MM.1S (cell line): ENCODE measurements around the gene XRN1.
"Not testable (repeated sequence)": the region's sequence is repeated elsewhere in the genome, so short reads cannot be mapped to it uniquely, and the experiment has no call there.

Experiments
- DNase-seq: peaks from one replicate; pipeline ENCODE4 v3.0.0-alpha.2; 2015
- H2AFZ ChIP-seq: fragments of 300-600 bp; sonication (generic); 2 replicates; pipeline ENCODE4 v1.6.0; 2016; ENCODE audit warnings: antibody characterized with exemption, low read length
- H3F3A ChIP-seq: fragments of 300-600 bp; sonication (generic); 2 replicates; pipeline ENCODE4 v1.6.1; 2016; ENCODE audit warnings: mild to moderate bottlenecking, antibody characterized with exemption, low read length, moderate library complexity, mixed read lengths; ENCODE audit not compliant: insufficient read depth
- H3K27ac ChIP-seq: fragments of 300-600 bp; sonication (generic); 2 replicates; pipeline ENCODE4 v1.5.1; 2016; ENCODE audit warnings: mild to moderate bottlenecking, low read length
- H3K27me3 ChIP-seq: fragments of 300-600 bp; sonication (generic); replicated peaks from 2 replicates; pipeline ENCODE4 v1.6.0; 2016; ENCODE audit warnings: low read length; ENCODE audit not compliant: insufficient read depth
- H3K36me3 ChIP-seq: fragments of 300-600 bp; sonication (generic); replicated peaks from 2 replicates; pipeline ENCODE4 v1.6.1; 2016; ENCODE audit warnings: mild to moderate bottlenecking, low read length, mixed read lengths; ENCODE audit not compliant: insufficient read depth
- H3K4me1 ChIP-seq: fragments of 300-600 bp; sonication (generic); 2 replicates; pipeline ENCODE4 v1.6.1; 2016; ENCODE audit warnings: low read length, mixed read lengths
- H3K4me2 ChIP-seq: fragments of 300-600 bp; sonication (generic); 2 replicates; pipeline ENCODE4 v1.6.0; 2016; ENCODE audit warnings: low read depth, low read length
- H3K4me3 ChIP-seq: fragments of 300-600 bp; sonication (generic); 2 replicates; pipeline ENCODE4 v1.5.1; 2016; ENCODE audit warnings: low read length, mixed read lengths
- H3K79me2 ChIP-seq: fragments of 300-600 bp; sonication (generic); 2 replicates; pipeline ENCODE4 v1.6.1; 2016; ENCODE audit warnings: mixed run types, low read length, mixed read lengths
- H3K9ac ChIP-seq: fragments of 300-600 bp; sonication (generic); 2 replicates; pipeline ENCODE4 v1.6.1; 2016; ENCODE audit warnings: low read length, mixed read lengths
- H3K9me2 ChIP-seq: fragments of 300-600 bp; sonication (generic); replicated peaks from 2 replicates; pipeline ENCODE4 v1.6.1; 2016; ENCODE audit warnings: mild to moderate bottlenecking, low read length, mixed read lengths; ENCODE audit not compliant: insufficient read depth
- H3K9me3 ChIP-seq: fragments of 300-600 bp; sonication (generic); replicated peaks from 2 replicates; pipeline ENCODE4 v1.6.1; 2016; ENCODE audit warnings: mild to moderate bottlenecking, low read length, mixed read lengths; ENCODE audit not compliant: insufficient read depth
- H4K20me1 ChIP-seq: fragments of 300-600 bp; sonication (generic); 2 replicates; pipeline ENCODE4 v1.6.1; 2016; ENCODE audit warnings: mild to moderate bottlenecking, low read length, moderate library complexity, mixed read lengths; ENCODE audit not compliant: insufficient read depth
- CTCF ChIP-seq: fragments of 300-600 bp; sonication (generic); IDR thresholded peaks from 2 replicates; pipeline ENCODE4 v1.5.1; 2016; ENCODE audit warnings: antibody characterized with exemption, low read length, mixed read lengths
- EZH2 ChIP-seq: fragments of 300-600 bp; sonication (generic); optimal IDR thresholded peaks from 2 replicates; pipeline ENCODE3; 2017; ENCODE audit warnings: low read depth, mild to moderate bottlenecking, antibody characterized with exemption, low read length, mixed read lengths
- EZH2phosphoT487 ChIP-seq: fragments of 300-600 bp; sonication (generic); IDR thresholded peaks from 2 replicates; pipeline ENCODE4 v1.6.1; 2018; ENCODE audit warnings: antibody characterized with exemption, low read length

The XRN1 gene

GRCh38 chr3:142394921-142395622 lies 52.8 kb downstream of the XRN1 start:
- H3K9me3 ChIP-seq = no peaks in the 10 kb centered on the region
- no peak overlapping the region for H3K9ac ChIP-seq
- no peaks in the 10 kb centered on the region for H3F3A ChIP-seq
- H3K4me1 ChIP-seq = no peaks in the 10 kb centered on the region
- no peaks in the 10 kb centered on the region for H4K20me1 ChIP-seq
- H2AFZ ChIP-seq = no peak overlapping the region
- no peaks in the 10 kb centered on the region for H3K27me3 ChIP-seq
- no peak for DNase-seq
- TF ChIP-seq CTCF (no peak), EZH2 (no peak), EZH2phosphoT487 (no peak)
- no peak overlapping the region for H3K27ac ChIP-seq
- H3K9me2 ChIP-seq = no peaks in the 10 kb centered on the region
- no peak overlapping the region for H3K4me3 ChIP-seq
- H3K79me2 ChIP-seq = 0 out of 2 replicates have a peak, but pooled peaks cover 3% of the 10 kb centered on the region
- H3K36me3 ChIP-seq = peaks cover 9% of the 10 kb centered on the region; the same call in 1 of the 2 replicates
- H3K4me2 ChIP-seq = no peak overlapping the region

GRCh38 chr3:142385078-142385477 lies 62.8 kb downstream of the XRN1 start:
- no peak for DNase-seq
- Histone ChIP-seq H3K4me2 (no peak overlapping the region), H3K27ac (no peak overlapping the region), H3F3A (0 out of 2 replicates have a peak, but pooled peaks cover 3% of the 10 kb centered on the region), H4K20me1 (no peaks in the 10 kb centered on the region), H3K9me3 (no peaks in the 10 kb centered on the region), H3K9me2 (no peaks in the 10 kb centered on the region), H3K4me1 (no peaks in the 10 kb centered on the region), H3K79me2 (0 out of 2 replicates have a peak, but pooled peaks cover 3% of the 10 kb centered on the region), H3K9ac (no peak overlapping the region), H3K36me3 (no peaks in the 10 kb centered on the region; the same call in 1 of the 2 replicates), H2AFZ (no peak overlapping the region), H3K4me3 (no peak overlapping the region), H3K27me3 (no peaks in the 10 kb centered on the region)
- TF ChIP-seq CTCF (no peak), EZH2phosphoT487 (no peak), EZH2 (no peak)

GRCh38 chr3:142374687-142375086 lies 73.2 kb downstream of the XRN1 start:
- Histone ChIP-seq H2AFZ (no peak overlapping the region), H3K27me3 (no peaks in the 10 kb centered on the region), H4K20me1 (no peaks in the 10 kb centered on the region), H3K9me3 (no peaks in the 10 kb centered on the region), H3K4me2 (no peak overlapping the region), H3K36me3 (no peaks in the 10 kb centered on the region; the same call in 1 of the 2 replicates), H3K79me2 (no peaks in the 10 kb centered on the region), H3K4me1 (0 out of 2 replicates have a peak, but pooled peaks cover 3% of the 10 kb centered on the region), H3K9me2 (no peaks in the 10 kb centered on the region), H3F3A (no peaks in the 10 kb centered on the region), H3K27ac (no peak overlapping the region), H3K4me3 (no peak overlapping the region), H3K9ac (no peak overlapping the region)
- TF ChIP-seq EZH2phosphoT487 (no peak), CTCF (no peak), EZH2 (no peak)
- no peak for DNase-seq

- not testable (repeated sequence) for H3K9me2 ChIP-seq, H4K20me1 ChIP-seq, H3K27ac ChIP-seq, H3K27me3 ChIP-seq, H3K79me2 ChIP-seq, H3F3A ChIP-seq, H3K9ac ChIP-seq, H3K9me3 ChIP-seq, H2AFZ ChIP-seq, H3K4me3 ChIP-seq, H3K4me2 ChIP-seq, DNase-seq, H3K36me3 ChIP-seq, H3K4me1 ChIP-seq
Measured at GRCh38 chr3:142369576-142369975, 78.3 kb downstream of the XRN1 start.
